Small intestine (tissue), 16 donors: ENCODE data around the gene BRD3OS. TPM values are rescaled to one million over a fixed set of nuclear protein-coding genes. Genes with fewer than 3 reads are reported as not detected.

Source experiments
- DNase-seq, 2 donors: peaks; one replicate each; pipeline versions ENCODE4 v3.0.0 to v3.0.0-alpha.2; 2013
- FAIRE-seq: peaks from 2 replicates; lab custom pipeline; 2012; peaks lifted over from hg19 to GRCh38; lab: Jason Lieb, UNC
- H3K27ac ChIP-seq, 3 donors: one replicate each; pipeline ENCODE4 v1.5.1; 2013; ENCODE audit warnings: low read length in 2 of 3, mild to moderate bottlenecking in 2 of 3, control low read depth in 1 of 3, inconsistent platforms in 1 of 3, low read depth in 1 of 3, moderate library complexity in 1 of 3
- H3K27me3 ChIP-seq, 3 donors: one replicate each; pipeline ENCODE4 v1.6.1; 2013; ENCODE audit warnings: low read length in 3 of 3, inconsistent platforms in 1 of 3; ENCODE audit not compliant: control insufficient read depth in 3 of 3, insufficient read depth in 3 of 3
- H3K36me3 ChIP-seq, 3 donors: one replicate each; pipeline ENCODE4 v1.6.1; 2013; ENCODE audit warnings: low read length in 3 of 3, inconsistent platforms in 1 of 3, low read depth in 1 of 3, mild to moderate bottlenecking in 1 of 3, moderate library complexity in 1 of 3; ENCODE audit not compliant: control insufficient read depth in 3 of 3, insufficient read depth in 2 of 3
- H3K4me1 ChIP-seq, 3 donors: one replicate each; pipeline ENCODE4 v1.6.1; 2013; ENCODE audit warnings: low read length in 2 of 3, inconsistent platforms in 1 of 3, low read depth in 1 of 3, mild to moderate bottlenecking in 1 of 3, moderate library complexity in 1 of 3; ENCODE audit not compliant: control insufficient read depth in 3 of 3, insufficient read depth in 2 of 3
- H3K4me3 ChIP-seq, 3 donors: one replicate each; pipeline ENCODE4 v1.5.1; 2013; ENCODE audit warnings: low read length in 3 of 3, control low read depth in 1 of 3, inconsistent platforms in 1 of 3, low read depth in 1 of 3, mild to moderate bottlenecking in 1 of 3, moderate library complexity in 1 of 3
- H3K9me3 ChIP-seq, 2 donors: one replicate each; pipeline ENCODE4 v1.6.1; 2013; ENCODE audit warnings: low read depth in 1 of 2, low read length in 1 of 2; ENCODE audit not compliant: control insufficient read depth in 2 of 2, insufficient read depth in 1 of 2
- WGBS, 3 donors: extraction: QIAGEN DNeasy Blood & Tissue Kit; methylation state at CpG; one replicate each; pipeline ENCODE4 v1.1.7; 2013; 5-methylcytosine and 5-hydroxymethylcytosine counted together
- long read RNA-seq, 10 donors: transcript quantifications; one replicate each; lab custom pipeline, GENCODE V29; 2026
- polyA plus RNA-seq, 4 donors: library from polyadenylated mRNA; stranded (reverse) in 3 of 4; unstranded in 1 of 4; fragments of 200-250 nt in 3 of 4; fragments of 120-200 nt in 1 of 4; gene quantifications; one replicate each; pipeline versions ENCODE4 v1.2.1 to v1.2.3, GENCODE V29; 2013
- donor health status: healthy with polysubstance abuse.
- donor health status: control.
- donor health status: control.
- donor health status: Bipolar disorder and iron deficiency.
- donor health status: healthy.

The BRD3OS gene, protein sequence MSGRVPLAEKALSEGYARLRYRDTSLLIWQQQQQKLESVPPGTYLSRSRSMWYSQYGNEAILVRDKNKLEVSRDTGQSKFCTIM
- 1 to 10 TPM; 2.0 to 7.6 (median 4.1) TPM for polyA plus RNA-seq
- long read RNA-seq, donor 1, full-length matches to known transcripts: 61 of 66 reads
- long read RNA-seq, donor 1, partial matches to known transcripts: 5 of 66 reads
- long read RNA-seq, donor 1, other reads (novel, unspliced or antisense): 0 of 66 reads
- long read RNA-seq, donor 2, full-length matches to known transcripts: 20 of 20 reads
- long read RNA-seq, donor 2, partial matches to known transcripts: 0 of 20 reads
- long read RNA-seq, donor 2, other reads (novel, unspliced or antisense): 0 of 20 reads
- long read RNA-seq, donor 3, transcript BRD3OS-204 (1 exons, 1,689 nt): major isoform, 51 of 52 reads
- long read RNA-seq, donor 3, partial matches to known transcripts: 0 of 52 reads
- long read RNA-seq, donor 3, other reads (novel, unspliced or antisense): 0 of 52 reads
- long read RNA-seq, donor 4, partial matches to known transcripts: 0 of 2 reads
- long read RNA-seq, donor 4, other reads (novel, unspliced or antisense): 0 of 2 reads
- long read RNA-seq, donor 5, full-length matches to known transcripts: 18 of 18 reads
- long read RNA-seq, donor 5, partial matches to known transcripts: 0 of 18 reads
- long read RNA-seq, donor 5, other reads (novel, unspliced or antisense): 0 of 18 reads
- long read RNA-seq, donor 6, full-length matches to known transcripts: 30 of 30 reads
- long read RNA-seq, donor 6, partial matches to known transcripts: 0 of 30 reads
- long read RNA-seq, donor 6, other reads (novel, unspliced or antisense): 0 of 30 reads
- long read RNA-seq, donor 7: 0 reads
- long read RNA-seq, donor 8, transcript BRD3OS-204 (1 exons, 1,689 nt): major isoform, 15 of 15 reads
- long read RNA-seq, donor 8, partial matches to known transcripts: 0 of 15 reads
- long read RNA-seq, donor 8, other reads (novel, unspliced or antisense): 0 of 15 reads
- long read RNA-seq, donor 9, full-length matches to known transcripts: 9 of 9 reads
- long read RNA-seq, donor 9, partial matches to known transcripts: 0 of 9 reads
- long read RNA-seq, donor 9, other reads (novel, unspliced or antisense): 0 of 9 reads
- long read RNA-seq, donor 10, full-length matches to known transcripts: 77 of 77 reads
- long read RNA-seq, donor 10, partial matches to known transcripts: 0 of 77 reads
- long read RNA-seq, donor 10, other reads (novel, unspliced or antisense): 0 of 77 reads

- WGBS, 3 donors: 1% methylated on average over 39 to 43 of the region's 43 CpGs
- H3K27me3 ChIP-seq: no peaks in the 10 kb centered on the region
- H3K27ac ChIP-seq: no peak within 1 kb of the TSS
- no peaks in the 10 kb centered on the region for H3K9me3 ChIP-seq
- H3K4me3 ChIP-seq: peak within 1 kb of the TSS; percentile 40 to 77 (median 58)
- DNase-seq (peak; percentile 97 to 98), FAIRE-seq (no peak)
- H3K36me3 ChIP-seq: peaks cover 0 to 28% (median 0%) of the 10 kb centered on the region in 3 donors
- peaks cover 0 to 6% (median 0%) of the 10 kb centered on the region in 3 donors for H3K4me1 ChIP-seq
These were observed at the start of gene BRD3OS for GRCh38 chr9:134024828-134025605. Gene BRD3OS (plus strand): TSS chr9:134025481. CDS start chr9:134026748, 1,267 bp downstream.

- FAIRE-seq: no peak
- H3K27ac ChIP-seq: peak overlapping the region in 1 of 3 donors; percentile 97
- H3K36me3 ChIP-seq: peaks cover 0 to 60% (median 0%) of the 10 kb centered on the region in 3 donors
- WGBS, 3 donors: 85 to 96% (median 89%) methylated on average over 3 of the region's 3 CpGs
- H3K9me3 ChIP-seq: no peaks in the 10 kb centered on the region
- H3K4me1 ChIP-seq: peaks cover 2 to 81% (median 11%) of the 10 kb centered on the region in 3 donors
- DNase-seq: no peak
- H3K4me3 ChIP-seq: no peak overlapping the region
- H3K27me3 ChIP-seq: no peaks in the 10 kb centered on the region
These were observed 49.8 kb upstream of the BRD3OS start for GRCh38 chr9:133975511-133975910.

GRCh38 chr9:133976191-133976861 is 49.0 kb upstream of the BRD3OS start:
- peaks cover under 1 to 80% (median 8%) of the 10 kb centered on the region in 3 donors for H3K4me1 ChIP-seq
- DNase-seq: no peak
- H3K27ac ChIP-seq: no peak overlapping the region
- no peak for FAIRE-seq
- H3K4me3 ChIP-seq: no peak overlapping the region
- WGBS, 3 donors: 88 to 91% (median 90%) methylated on average over 17 of the region's 17 CpGs
- peaks cover 0 to 68% (median 0%) of the 10 kb centered on the region in 3 donors for H3K36me3 ChIP-seq
- H3K27me3 ChIP-seq: no peaks in the 10 kb centered on the region
- H3K9me3 ChIP-seq: no peaks in the 10 kb centered on the region

GRCh38 chr9:133976887-133977286 is 48.4 kb upstream of the BRD3OS start:
- Histone ChIP-seq H3K4me1 (peaks cover 0 to 80% (median 8%) of the 10 kb centered on the region in 3 donors), H3K36me3 (peaks cover 0 to 74% (median 0%) of the 10 kb centered on the region in 3 donors), H3K27me3 (no peaks in the 10 kb centered on the region), H3K9me3 (no peaks in the 10 kb centered on the region), H3K4me3 (no peak overlapping the region), H3K27ac (no peak overlapping the region)
- no peak for FAIRE-seq
- DNase-seq: no peak
- WGBS, 3 donors: 81 to 93% (median 91%) methylated on average over 9 of the region's 9 CpGs

- H3K9me3 ChIP-seq: no peaks in the 10 kb centered on the region
- peaks cover 0 to 81% (median 8%) of the 10 kb centered on the region in 3 donors for H3K4me1 ChIP-seq
- DNase-seq (no peak), FAIRE-seq (no peak)
- no peak overlapping the region for H3K4me3 ChIP-seq
- whole genome bisulfite sequencing, 3 donors: 86 to 93% (median 90%) methylated on average over 25 to 26 of the region's 26 CpGs
- H3K27ac ChIP-seq: no peak overlapping the region
- H3K27me3 ChIP-seq: no peaks in the 10 kb centered on the region
- peaks cover 0 to 76% (median 0%) of the 10 kb centered on the region in 3 donors for H3K36me3 ChIP-seq
These were observed 47.7 kb upstream of the BRD3OS start for GRCh38 chr9:133977421-133978201.

DNA sequence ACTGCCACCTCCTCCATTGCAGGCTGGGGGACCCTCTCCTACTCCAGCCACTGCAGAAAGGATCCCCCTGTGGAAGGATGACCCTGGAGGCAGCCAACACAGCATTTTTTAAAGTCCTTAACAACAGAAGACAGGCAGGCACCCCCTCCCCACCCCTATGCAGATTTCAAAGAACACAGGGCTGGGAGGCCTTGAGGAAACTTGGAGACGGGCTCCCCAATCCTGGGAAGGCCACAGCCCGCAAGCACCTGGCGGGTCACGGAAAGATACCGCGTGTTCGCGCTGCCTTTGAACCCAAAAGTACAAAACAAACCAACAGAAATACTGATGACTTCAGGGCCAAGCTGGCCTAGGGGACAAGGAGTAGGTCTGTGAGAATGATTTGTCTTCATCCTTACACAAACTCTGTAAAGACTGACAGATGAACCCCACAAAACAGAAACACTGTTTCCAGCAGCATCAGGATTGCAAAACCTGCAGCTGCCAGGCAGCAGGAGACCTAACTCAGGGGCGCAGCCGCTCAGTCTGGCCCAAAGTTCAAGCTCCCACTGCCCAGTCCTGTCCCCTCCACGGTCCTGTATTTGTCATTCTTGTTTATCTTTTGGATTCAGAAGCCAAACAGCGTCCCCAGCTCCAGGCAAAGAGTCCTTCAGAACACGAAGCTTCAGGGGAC is 46.9 kb upstream of the BRD3OS start:
- no peak for DNase-seq
- Histone ChIP-seq H3K4me3 (no peak overlapping the region), H3K4me1 (peaks cover 0 to 81% (median 4%) of the 10 kb centered on the region in 3 donors), H3K27me3 (no peaks in the 10 kb centered on the region), H3K36me3 (peaks cover 0 to 71% (median 0%) of the 10 kb centered on the region in 3 donors), H3K9me3 (no peaks in the 10 kb centered on the region), H3K27ac (no peak overlapping the region)
- 57 to 74% (median 66%) methylated on average over 13 of the region's 13 CpGs for WGBS, 3 donors
- no peak for FAIRE-seq
